HepG2 (cell line): ENCODE measurements around the gene DNAJC5. TPM values are rescaled to one million over a fixed set of nuclear protein-coding genes. Genes with fewer than 3 reads are reported as not detected.
A peak's percentile ranks its signal among the peaks of the same experiment; 100 is the strongest.

Experiments
- CSRNP1 ChIP-seq: sonication (generic); formaldehyde crosslinking; IDR thresholded peaks from 2 replicates; pipeline ENCODE4 v1.8.1; 2023; ENCODE audit warnings: mild to moderate bottlenecking, missing genetic modification reagents
- ERF ChIP-seq: IDR thresholded peaks from 2 replicates; pipeline ENCODE4 v1.6.1; 2018; ENCODE audit warnings: missing biosample characterization, missing genetic modification reagents
- IKZF4 ChIP-seq: sonication (generic); formaldehyde crosslinking; IDR thresholded peaks from 2 replicates; pipeline ENCODE4 v1.5.1; 2020; ENCODE audit warnings: borderline replicate concordance, mild to moderate bottlenecking, low read depth, missing genetic modification reagents; ENCODE audit errors: not compliant biosample characterization
- KLF16 ChIP-seq, 2 experiments: sonication (generic) in 1 of 2; formaldehyde crosslinking in 1 of 2; IDR thresholded peaks; 2 replicates each; pipeline versions ENCODE4 v1.6.1 to v1.8.0; 2016 to 2023; ENCODE audit warnings: missing genetic modification reagents in 2 of 2, missing compliant biosample characterization in 1 of 2
- SCMH1 ChIP-seq: sonication (generic); formaldehyde crosslinking; IDR thresholded peaks from 2 replicates; pipeline ENCODE4 v1.9.0; 2021; ENCODE audit warnings: missing genetic modification reagents, mild to moderate bottlenecking, borderline replicate concordance
- SMAD9 ChIP-seq: sonication (generic); formaldehyde crosslinking; IDR thresholded peaks from 2 replicates; pipeline ENCODE4 v1.5.1; 2020; ENCODE audit warnings: mild to moderate bottlenecking, missing genetic modification reagents
- ZGPAT ChIP-seq: IDR thresholded peaks from 2 replicates; pipeline ENCODE4 v1.6.1; 2016; ENCODE audit warnings: mild to moderate bottlenecking
- ZIK1 ChIP-seq: sonication (generic); formaldehyde crosslinking; IDR thresholded peaks from 2 replicates; pipeline ENCODE4 v1.5.0; 2020; ENCODE audit warnings: mild to moderate bottlenecking, low read depth, missing genetic modification reagents, borderline replicate concordance
- ZNF326 ChIP-seq: sonication (generic); formaldehyde crosslinking; IDR thresholded peaks from 2 replicates; pipeline ENCODE4 v1.4.0; 2020; ENCODE audit warnings: missing genetic modification reagents, borderline replicate concordance
- ZNF550 ChIP-seq: sonication (generic); formaldehyde crosslinking; IDR thresholded peaks from 2 replicates; pipeline ENCODE4 v1.4.0; 2020; ENCODE audit warnings: mild to moderate bottlenecking, missing genetic modification reagents, borderline replicate concordance
- ZZZ3 ChIP-seq: sonication (generic); formaldehyde crosslinking; IDR thresholded peaks from 2 replicates; pipeline ENCODE4 v1.4.0; 2020; ENCODE audit warnings: missing genetic modification reagents, mild to moderate bottlenecking, borderline replicate concordance
- polyA plus RNA-seq, 8 experiments: library from polyadenylated mRNA; depleted of rRNA in 3 of 8; stranded (reverse) in 7 of 8; unstranded in 1 of 8; fragments of >200 nt; fragmentation: Illumina TruSeq in 4 of 8; extraction: Trizol in 4 of 8; gene quantifications; 2 replicates each; pipeline versions ENCODE4 v1.2.1 to v1.2.3, GENCODE V29; 2011 to 2016; ENCODE audit warnings: low read depth in 4 of 8, missing spikeins in 1 of 8, mixed read lengths in 1 of 8; ENCODE audit not compliant: insufficient read depth in 1 of 8
- total RNA-seq, 5 experiments: library from RNA; depleted of rRNA; stranded (reverse); fragments of >200 nt; fragmentation: Illumina TruSeq; extraction: Trizol; gene quantifications; 2 replicates each; pipeline ENCODE4 v1.2.3, GENCODE V29; 2016; ENCODE audit warnings: low read depth in 1 of 5
- TF ChIP-seq, protein P1 (sequence below): IDR thresholded peaks from 2 replicates; pipeline ENCODE4 v1.6.1; 2018; ENCODE audit warnings: missing genetic modification reagents, mild to moderate bottlenecking, missing compliant biosample characterization
- TF ChIP-seq, protein P2 (sequence below): sonication (generic); formaldehyde crosslinking; IDR thresholded peaks from 2 replicates; pipeline ENCODE4 v1.5.0; 2020; ENCODE audit warnings: mild to moderate bottlenecking, missing genetic modification reagents, borderline replicate concordance

The DNAJC5 gene
- total and polyA plus RNA-seq, 2 of the 13 experiments (the other 11 are each of a cell fraction or from before 2014, with no cell fraction given), result 42.8 to 64.5 TPM

DNA sequence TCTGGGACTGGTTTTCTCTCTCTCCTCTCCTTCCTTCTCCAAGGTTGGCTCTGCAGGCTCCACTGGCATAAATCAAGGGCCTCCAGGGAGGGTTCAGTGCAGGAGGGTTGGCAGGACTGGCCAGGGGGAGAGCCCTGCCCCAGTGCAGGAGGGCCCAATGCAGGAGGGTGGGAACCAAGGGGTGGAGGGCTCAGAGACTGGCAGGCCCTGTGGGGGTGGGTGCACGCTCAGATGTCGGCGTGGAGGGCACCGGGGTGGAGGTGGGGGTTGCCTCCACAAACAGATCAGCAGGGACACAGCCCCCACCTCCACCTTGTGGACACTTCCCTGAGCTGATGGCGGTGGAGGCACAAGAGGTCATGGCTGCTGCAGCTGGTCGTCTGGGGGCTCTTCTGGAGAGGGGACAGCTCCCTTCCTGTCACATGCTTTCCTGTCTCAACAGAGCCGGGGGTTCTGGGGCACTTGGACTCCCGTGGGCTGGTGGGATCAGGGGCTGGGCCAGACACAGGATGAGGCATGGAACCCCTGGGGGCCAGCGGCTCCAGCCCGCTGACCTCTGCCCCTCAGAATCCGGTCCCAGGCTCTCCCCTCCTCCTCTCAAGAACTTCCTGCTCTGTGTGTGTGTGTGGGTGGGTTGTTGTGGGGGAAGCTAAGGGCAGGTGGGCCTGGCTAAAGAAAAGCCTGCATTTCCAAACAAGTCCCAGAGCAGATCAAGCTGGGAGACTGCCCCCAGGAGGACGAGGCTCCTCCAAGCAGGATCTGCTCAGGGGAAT, 36.3 kb upstream of the DNAJC5 start (continued):
- TF ChIP-seq ZGPAT (CRISPR knock-in tag), result peak; percentile 70; the same call in 1 of the 2 replicates
- TF ChIP-seq ZNF326 (CRISPR knock-in tag), result peak; percentile 93
- TF ChIP-seq CSRNP1 (CRISPR knock-in tag), result no peak
- TF ChIP-seq, protein P1, sequence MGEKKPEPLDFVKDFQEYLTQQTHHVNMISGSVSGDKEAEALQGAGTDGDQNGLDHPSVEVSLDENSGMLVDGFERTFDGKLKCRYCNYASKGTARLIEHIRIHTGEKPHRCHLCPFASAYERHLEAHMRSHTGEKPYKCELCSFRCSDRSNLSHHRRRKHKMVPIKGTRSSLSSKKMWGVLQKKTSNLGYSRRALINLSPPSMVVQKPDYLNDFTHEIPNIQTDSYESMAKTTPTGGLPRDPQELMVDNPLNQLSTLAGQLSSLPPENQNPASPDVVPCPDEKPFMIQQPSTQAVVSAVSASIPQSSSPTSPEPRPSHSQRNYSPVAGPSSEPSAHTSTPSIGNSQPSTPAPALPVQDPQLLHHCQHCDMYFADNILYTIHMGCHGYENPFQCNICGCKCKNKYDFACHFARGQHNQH, result peak; percentile 64; the same call in 1 of the 2 replicates
- TF ChIP-seq ERF (CRISPR knock-in tag), result no peak; the same call in 1 of the 2 replicates
- no peak for TF ChIP-seq SCMH1
- peak in 1 of 2 experiments; percentile 73; a peak in 1 of 4 replicates for TF ChIP-seq KLF16 (CRISPR knock-in tag; IDR thresholded peaks at IDR 0.05)
- TF ChIP-seq IKZF4 (CRISPR knock-in tag), result no peak
- TF ChIP-seq SMAD9 (CRISPR knock-in tag), result no peak
- TF ChIP-seq, protein P2, sequence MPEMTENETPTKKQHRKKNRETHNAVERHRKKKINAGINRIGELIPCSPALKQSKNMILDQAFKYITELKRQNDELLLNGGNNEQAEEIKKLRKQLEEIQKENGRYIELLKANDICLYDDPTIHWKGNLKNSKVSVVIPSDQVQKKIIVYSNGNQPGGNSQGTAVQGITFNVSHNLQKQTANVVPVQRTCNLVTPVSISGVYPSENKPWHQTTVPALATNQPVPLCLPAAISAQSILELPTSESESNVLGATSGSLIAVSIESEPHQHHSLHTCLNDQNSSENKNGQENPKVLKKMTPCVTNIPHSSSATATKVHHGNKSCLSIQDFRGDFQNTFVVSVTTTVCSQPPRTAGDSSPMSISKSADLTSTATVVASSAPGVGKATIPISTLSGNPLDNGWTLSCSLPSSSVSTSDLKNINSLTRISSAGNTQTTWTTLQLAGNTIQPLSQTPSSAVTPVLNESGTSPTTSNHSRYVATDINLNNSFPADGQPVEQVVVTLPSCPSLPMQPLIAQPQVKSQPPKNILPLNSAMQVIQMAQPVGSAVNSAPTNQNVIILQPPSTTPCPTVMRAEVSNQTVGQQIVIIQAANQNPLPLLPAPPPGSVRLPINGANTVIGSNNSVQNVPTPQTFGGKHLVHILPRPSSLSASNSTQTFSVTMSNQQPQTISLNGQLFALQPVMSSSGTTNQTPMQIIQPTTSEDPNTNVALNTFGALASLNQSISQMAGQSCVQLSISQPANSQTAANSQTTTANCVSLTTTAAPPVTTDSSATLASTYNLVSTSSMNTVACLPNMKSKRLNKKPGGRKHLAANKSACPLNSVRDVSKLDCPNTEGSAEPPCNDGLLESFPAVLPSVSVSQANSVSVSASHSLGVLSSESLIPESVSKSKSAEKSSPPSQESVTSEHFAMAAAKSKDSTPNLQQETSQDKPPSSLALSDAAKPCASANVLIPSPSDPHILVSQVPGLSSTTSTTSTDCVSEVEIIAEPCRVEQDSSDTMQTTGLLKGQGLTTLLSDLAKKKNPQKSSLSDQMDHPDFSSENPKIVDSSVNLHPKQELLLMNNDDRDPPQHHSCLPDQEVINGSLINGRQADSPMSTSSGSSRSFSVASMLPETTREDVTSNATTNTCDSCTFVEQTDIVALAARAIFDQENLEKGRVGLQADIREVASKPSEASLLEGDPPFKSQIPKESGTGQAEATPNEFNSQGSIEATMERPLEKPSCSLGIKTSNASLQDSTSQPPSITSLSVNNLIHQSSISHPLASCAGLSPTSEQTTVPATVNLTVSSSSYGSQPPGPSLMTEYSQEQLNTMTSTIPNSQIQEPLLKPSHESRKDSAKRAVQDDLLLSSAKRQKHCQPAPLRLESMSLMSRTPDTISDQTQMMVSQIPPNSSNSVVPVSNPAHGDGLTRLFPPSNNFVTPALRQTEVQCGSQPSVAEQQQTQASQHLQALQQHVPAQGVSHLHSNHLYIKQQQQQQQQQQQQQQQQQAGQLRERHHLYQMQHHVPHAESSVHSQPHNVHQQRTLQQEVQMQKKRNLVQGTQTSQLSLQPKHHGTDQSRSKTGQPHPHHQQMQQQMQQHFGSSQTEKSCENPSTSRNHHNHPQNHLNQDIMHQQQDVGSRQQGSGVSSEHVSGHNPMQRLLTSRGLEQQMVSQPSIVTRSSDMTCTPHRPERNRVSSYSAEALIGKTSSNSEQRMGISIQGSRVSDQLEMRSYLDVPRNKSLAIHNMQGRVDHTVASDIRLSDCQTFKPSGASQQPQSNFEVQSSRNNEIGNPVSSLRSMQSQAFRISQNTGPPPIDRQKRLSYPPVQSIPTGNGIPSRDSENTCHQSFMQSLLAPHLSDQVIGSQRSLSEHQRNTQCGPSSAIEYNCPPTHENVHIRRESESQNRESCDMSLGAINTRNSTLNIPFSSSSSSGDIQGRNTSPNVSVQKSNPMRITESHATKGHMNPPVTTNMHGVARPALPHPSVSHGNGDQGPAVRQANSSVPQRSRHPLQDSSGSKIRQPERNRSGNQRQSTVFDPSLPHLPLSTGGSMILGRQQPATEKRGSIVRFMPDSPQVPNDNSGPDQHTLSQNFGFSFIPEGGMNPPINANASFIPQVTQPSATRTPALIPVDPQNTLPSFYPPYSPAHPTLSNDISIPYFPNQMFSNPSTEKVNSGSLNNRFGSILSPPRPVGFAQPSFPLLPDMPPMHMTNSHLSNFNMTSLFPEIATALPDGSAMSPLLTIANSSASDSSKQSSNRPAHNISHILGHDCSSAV (CRISPR knock-in tag), result no peak
- TF ChIP-seq ZZZ3, result no peak
- TF ChIP-seq ZNF550, result peak; percentile 14; the same call in 1 of the 2 replicates
- peak; percentile 7; the same call in 1 of the 2 replicates for TF ChIP-seq ZIK1 (CRISPR knock-in tag)
